ENCODE data around the gene YAE1.

DNA sequence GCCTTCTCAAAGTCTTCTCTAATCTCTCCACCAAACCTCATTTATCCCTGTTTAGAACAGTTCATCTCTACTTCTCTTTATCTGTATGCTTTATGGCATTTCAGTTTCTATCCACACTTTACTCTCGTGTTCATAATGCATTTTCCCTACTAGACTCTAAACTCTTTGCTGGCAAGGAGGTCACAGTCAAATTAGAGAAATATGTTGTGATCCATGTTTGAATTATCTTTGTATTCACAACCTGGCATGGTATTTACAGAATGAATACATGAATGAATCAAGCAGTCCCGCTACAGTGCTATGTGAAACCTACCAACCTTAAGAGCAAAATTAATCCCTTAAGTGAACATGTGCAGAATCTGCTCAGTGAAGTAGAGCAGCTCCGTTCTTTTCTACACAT lies 12.8 kb upstream of the YAE1 start:
- TF ChIP-seq, protein P1, sequence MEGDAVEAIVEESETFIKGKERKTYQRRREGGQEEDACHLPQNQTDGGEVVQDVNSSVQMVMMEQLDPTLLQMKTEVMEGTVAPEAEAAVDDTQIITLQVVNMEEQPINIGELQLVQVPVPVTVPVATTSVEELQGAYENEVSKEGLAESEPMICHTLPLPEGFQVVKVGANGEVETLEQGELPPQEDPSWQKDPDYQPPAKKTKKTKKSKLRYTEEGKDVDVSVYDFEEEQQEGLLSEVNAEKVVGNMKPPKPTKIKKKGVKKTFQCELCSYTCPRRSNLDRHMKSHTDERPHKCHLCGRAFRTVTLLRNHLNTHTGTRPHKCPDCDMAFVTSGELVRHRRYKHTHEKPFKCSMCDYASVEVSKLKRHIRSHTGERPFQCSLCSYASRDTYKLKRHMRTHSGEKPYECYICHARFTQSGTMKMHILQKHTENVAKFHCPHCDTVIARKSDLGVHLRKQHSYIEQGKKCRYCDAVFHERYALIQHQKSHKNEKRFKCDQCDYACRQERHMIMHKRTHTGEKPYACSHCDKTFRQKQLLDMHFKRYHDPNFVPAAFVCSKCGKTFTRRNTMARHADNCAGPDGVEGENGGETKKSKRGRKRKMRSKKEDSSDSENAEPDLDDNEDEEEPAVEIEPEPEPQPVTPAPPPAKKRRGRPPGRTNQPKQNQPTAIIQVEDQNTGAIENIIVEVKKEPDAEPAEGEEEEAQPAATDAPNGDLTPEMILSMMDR (IDR thresholded peaks at IDR 0.05): no peak
- no peak for TF ChIP-seq POLR2AphosphoS5 (IDR thresholded peaks at IDR 0.05)
- no peak for TF ChIP-seq EP300 (IDR thresholded peaks at IDR 0.05)
